ACC112 (cell line): Measurements from ENCODE around the gene HPRT1.

ENCODE experiments used
- H2AFZ ChIP-seq: fragments of 200-600 bp; sonication (generic); one replicate; pipeline ENCODE4 v1.6.0; 2017; ENCODE audit warnings: antibody characterized with exemption, low read length; ENCODE audit not compliant: unreplicated experiment
- H3K27ac ChIP-seq: fragments of 200-600 bp; sonication (generic); 2 replicates; pipeline ENCODE4 v1.5.1; 2014; ENCODE audit warnings: low read depth, mild to moderate bottlenecking, antibody characterized with exemption, low read length, moderate library complexity
- H3K27me3 ChIP-seq: fragments of 200-600 bp; sonication (generic); 2 replicates; pipeline ENCODE4 v1.6.1; 2014; ENCODE audit warnings: mild to moderate bottlenecking, antibody characterized with exemption, low read length, moderate library complexity, mixed read lengths; ENCODE audit not compliant: insufficient read depth
- H3K36me3 ChIP-seq: fragments of 200-600 bp; sonication (generic); 2 replicates; pipeline ENCODE4 v1.6.1; 2016; ENCODE audit warnings: mild to moderate bottlenecking, antibody characterized with exemption, low read length, moderate library complexity, mixed read lengths; ENCODE audit not compliant: insufficient read depth
- H3K4me1 ChIP-seq: fragments of 200-600 bp; sonication (generic); one replicate; pipeline ENCODE4 v1.6.1; 2016; ENCODE audit warnings: low read length, mixed read lengths; ENCODE audit not compliant: insufficient read depth, unreplicated experiment, control insufficient read depth
- H3K4me3 ChIP-seq: fragments of 200-600 bp; sonication (generic); 2 replicates; pipeline ENCODE4 v1.5.1; 2014; ENCODE audit warnings: mild to moderate bottlenecking, low read depth, low read length
- H3K79me2 ChIP-seq: fragments of 200-600 bp; sonication (generic); one replicate; pipeline ENCODE4 v1.6.0; 2016; ENCODE audit warnings: low read length; ENCODE audit not compliant: control insufficient read depth, unreplicated experiment, insufficient read depth

Gene HPRT1, protein sequence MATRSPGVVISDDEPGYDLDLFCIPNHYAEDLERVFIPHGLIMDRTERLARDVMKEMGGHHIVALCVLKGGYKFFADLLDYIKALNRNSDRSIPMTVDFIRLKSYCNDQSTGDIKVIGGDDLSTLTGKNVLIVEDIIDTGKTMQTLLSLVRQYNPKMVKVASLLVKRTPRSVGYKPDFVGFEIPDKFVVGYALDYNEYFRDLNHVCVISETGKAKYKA

DNA sequence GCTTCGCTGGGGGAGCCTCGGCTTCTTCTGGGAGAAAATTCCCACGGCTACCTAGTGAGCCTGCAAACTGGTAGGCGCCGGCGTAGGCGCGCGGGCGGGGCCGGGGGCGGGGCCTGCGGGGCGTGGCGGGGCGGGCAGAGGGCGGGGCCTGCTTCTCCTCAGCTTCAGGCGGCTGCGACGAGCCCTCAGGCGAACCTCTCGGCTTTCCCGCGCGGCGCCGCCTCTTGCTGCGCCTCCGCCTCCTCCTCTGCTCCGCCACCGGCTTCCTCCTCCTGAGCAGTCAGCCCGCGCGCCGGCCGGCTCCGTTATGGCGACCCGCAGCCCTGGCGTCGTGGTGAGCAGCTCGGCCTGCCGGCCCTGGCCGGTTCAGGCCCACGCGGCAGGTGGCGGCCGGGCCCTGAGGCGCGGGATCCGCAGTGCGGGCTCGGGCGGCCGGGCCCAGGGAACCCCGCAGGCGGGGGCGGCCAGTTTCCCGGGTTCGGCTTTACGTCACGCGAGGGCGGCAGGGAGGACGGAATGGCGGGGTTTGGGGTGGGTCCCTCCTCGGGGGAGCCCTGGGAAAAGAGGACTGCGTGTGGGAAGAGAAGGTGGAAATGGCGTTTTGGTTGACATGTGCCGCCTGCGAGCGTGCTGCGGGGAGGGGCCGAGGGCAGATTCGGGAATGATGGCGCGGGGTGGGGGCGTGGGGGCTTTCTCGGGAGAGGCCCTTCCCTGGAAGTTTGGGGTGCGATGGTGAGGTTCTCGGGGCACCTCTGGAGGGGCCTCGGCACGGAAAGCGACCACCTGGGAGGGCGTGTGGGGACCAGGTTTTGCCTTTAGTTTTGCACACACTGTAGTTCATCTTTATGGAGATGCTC lies at the start of gene HPRT1:
Gene HPRT1 (plus strand): TSS at position 161 of the 857 bp plus-strand sequence. CDS start 147 bp downstream, at position 308.
- peaks cover 29% of the 10 kb centered on the region for H3K79me2 ChIP-seq
- H3K36me3 ChIP-seq: no peaks in the 10 kb centered on the region
- H3K27ac ChIP-seq: peak within 1 kb of the TSS; percentile 64; the same call in 1 of the 2 replicates
- peak within 1 kb of the TSS; percentile 82 for H3K4me3 ChIP-seq
- peaks cover 20% of the 10 kb centered on the region for H3K4me1 ChIP-seq
- no peaks in the 10 kb centered on the region for H3K27me3 ChIP-seq
- H2AFZ ChIP-seq: peak within 1 kb of the TSS; percentile 89

DNA sequence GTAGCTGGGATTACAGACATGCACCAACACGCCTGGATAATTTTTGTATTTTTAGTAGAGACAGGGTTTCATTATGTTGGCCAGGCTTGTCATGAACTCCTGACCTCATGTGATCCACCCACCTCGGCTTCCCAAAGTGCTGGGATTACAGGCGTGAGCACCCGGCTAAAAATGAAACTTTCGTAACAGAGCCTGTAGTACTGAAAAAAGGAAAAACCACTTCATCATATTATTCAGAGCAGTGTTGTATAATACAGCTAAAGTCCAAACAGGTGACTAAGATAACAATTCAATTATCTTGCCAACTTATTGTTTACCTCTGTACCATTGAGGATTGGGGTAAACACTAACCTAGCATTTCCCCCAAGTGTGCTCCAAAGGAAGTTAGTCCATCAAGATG lies 43.9 kb upstream of the HPRT1 start:
- no peak overlapping the region for H3K27ac ChIP-seq
- H3K4me1 ChIP-seq: no peaks in the 10 kb centered on the region
- H3K27me3 ChIP-seq: no peaks in the 10 kb centered on the region
- H3K36me3 ChIP-seq: peaks cover 7% of the 10 kb centered on the region; the same call in 1 of the 2 replicates
- no peak overlapping the region for H2AFZ ChIP-seq
- H3K79me2 ChIP-seq: no peaks in the 10 kb centered on the region
- no peak overlapping the region for H3K4me3 ChIP-seq

DNA sequence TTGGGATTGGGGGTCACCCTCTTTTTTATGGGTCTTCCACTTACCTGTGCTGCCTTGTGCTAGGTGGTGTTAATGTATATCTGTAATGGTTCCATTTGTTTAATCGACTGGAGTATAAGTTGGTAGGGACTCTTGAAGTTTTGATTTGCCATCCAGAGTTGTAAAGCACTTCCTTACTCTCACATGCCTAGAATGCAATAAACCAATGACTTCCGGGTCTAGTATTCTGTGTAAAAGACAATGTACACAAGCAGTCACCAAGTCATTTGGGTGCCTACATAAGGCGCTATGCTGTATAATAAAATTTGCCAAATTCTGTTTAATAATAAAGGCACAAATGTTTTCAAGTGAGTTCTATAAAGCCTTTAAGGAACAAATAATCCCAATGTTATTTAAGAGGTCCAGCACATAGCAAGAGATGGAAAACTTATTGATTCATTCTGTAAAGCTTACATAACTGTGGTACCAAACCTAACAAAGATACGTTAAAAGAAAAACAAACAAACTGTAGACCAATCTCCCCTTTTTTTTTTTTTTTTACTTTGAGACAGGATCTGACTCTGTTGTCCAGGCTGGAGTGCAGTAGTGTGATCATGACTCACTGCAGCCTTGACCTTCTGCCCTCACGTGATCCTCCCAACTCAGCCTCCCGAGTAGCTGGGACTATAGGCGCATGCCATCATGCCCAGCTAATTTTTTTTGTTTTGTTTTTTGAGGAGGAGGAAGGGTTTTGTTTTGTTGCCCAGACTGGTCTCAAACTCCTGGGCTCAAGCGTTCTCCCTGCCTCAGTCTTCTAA lies 41.5 kb upstream of the HPRT1 start:
- Histone ChIP-seq H3K4me3 (no peak overlapping the region), H3K4me1 (no peaks in the 10 kb centered on the region), H3K27ac (no peak overlapping the region), H2AFZ (no peak overlapping the region), H3K36me3 (peaks cover 7% of the 10 kb centered on the region; the same call in 1 of the 2 replicates), H3K79me2 (no peaks in the 10 kb centered on the region), H3K27me3 (no peaks in the 10 kb centered on the region)

DNA sequence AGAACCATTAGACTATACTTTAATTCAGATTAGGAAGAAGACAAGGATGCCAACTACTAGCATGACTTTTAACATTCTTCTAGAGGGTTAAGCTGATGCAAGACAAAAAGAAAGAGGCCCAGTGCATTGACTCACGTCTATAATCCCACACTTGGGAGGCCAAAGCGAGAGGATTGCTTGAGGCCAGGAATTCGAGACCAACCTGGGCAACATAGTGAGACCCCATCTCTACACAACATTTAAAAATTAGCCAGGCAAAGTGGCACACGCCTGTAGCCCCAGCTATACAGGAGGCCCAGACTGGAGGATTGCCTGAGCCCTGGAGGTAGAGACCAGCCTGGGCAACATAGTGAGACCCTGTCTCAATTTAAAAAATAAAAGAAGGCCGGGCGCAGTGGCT lies 40.2 kb upstream of the HPRT1 start:
- Histone ChIP-seq H3K4me1 (no peaks in the 10 kb centered on the region), H3K79me2 (no peaks in the 10 kb centered on the region), H3K27ac (no peak overlapping the region), H2AFZ (no peak overlapping the region), H3K4me3 (no peak overlapping the region), H3K27me3 (no peaks in the 10 kb centered on the region), H3K36me3 (peaks cover 6% of the 10 kb centered on the region; the same call in 1 of the 2 replicates)

DNA sequence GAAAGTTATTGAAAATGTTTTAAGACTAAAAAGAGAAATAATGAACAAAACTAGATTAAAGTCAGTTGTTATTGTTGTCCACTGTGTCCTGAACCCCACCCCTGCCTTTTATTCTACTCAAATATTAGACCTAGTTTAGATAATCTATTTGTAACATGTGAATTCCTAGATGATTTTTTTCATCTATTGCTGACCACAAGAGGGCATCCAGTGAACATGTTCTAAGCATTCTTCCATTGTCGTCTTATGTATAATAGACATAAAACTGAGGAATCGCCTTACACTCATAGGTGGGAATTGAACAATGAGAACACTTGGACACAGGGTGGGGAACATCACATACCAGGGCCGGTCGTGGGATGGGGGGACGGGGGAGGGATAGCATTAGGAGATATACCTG lies 36.4 kb upstream of the HPRT1 start:
- H3K27me3 ChIP-seq: no peaks in the 10 kb centered on the region
- no peaks in the 10 kb centered on the region for H3K79me2 ChIP-seq
- H3K27ac ChIP-seq: no peak overlapping the region
- 0 out of 2 replicates have a peak, but pooled peaks cover under 1% of the 10 kb centered on the region for H3K36me3 ChIP-seq
- no peak overlapping the region for H3K4me3 ChIP-seq
- H3K4me1 ChIP-seq: no peaks in the 10 kb centered on the region
- H2AFZ ChIP-seq: no peak overlapping the region

DNA sequence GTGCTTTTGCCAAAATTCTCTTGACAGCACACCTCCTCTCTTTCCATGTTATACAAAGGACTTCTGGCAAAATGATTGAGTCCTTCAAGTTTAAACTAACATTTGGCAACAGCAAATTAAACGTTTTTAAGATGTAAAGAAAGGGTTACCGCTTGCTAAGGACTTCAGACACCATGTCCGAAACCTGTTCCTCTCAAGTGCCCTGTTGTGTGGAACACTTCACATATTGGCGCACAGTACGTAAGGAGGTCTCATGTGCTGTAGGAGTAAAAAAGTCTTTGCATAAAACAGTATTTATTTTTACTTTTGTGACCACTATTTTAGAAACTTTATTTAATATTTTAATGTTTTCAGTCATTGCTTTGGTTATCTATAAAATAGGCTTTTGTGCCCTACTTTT lies 33.7 kb upstream of the HPRT1 start:
- H3K79me2 ChIP-seq: no peaks in the 10 kb centered on the region
- H3K4me1 ChIP-seq: no peaks in the 10 kb centered on the region
- no peak overlapping the region for H3K27ac ChIP-seq
- H3K36me3 ChIP-seq: no peaks in the 10 kb centered on the region
- H2AFZ ChIP-seq: no peak overlapping the region
- H3K4me3 ChIP-seq: no peak overlapping the region
- no peaks in the 10 kb centered on the region for H3K27me3 ChIP-seq

DNA sequence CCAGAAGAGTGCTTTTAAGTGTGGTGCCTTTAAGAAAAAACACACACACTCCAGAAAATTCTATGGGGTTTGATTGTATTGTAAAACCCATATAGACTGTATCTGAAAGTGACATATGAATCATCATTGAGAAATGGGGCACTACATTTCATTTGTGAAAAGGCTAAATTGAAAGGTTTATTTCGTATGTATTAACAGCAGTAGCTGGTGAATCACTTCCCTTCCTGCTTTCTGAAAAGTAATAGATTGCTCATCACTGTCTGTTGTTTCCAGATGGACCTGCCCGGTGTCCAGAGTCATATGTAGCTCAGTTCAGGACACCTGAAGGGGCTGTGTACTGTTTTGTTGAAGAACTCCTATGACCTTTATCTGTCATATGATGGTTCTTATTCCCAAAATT lies 28.1 kb upstream of the HPRT1 start:
- Histone ChIP-seq H3K27ac (peak overlapping the region; percentile 34), H3K79me2 (no peaks in the 10 kb centered on the region), H3K27me3 (no peaks in the 10 kb centered on the region), H3K4me3 (no peak overlapping the region), H3K36me3 (no peaks in the 10 kb centered on the region), H3K4me1 (peaks cover 11% of the 10 kb centered on the region), H2AFZ (no peak overlapping the region)

DNA sequence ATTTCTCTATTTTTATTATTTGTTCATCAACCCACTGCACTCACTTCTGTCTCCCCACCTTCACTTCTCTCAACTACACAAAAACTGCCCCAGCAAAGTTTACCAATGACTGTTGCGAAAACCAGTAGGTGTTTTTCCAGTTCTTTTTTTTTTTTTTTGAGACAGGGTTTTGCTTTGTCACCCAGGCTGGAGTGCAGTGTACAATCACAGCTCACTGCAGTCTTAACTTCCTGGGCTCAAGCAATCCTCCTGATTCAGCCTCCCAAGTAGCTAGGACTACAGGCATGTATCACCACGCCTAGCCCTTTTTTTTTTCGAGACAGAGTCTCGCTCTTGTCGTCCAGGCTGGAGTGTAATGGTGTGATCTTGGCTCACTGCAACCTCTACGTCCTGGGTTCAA lies 24.1 kb upstream of the HPRT1 start:
- Histone ChIP-seq H2AFZ (no peak overlapping the region), H3K4me1 (peaks cover 11% of the 10 kb centered on the region), H3K36me3 (no peaks in the 10 kb centered on the region), H3K4me3 (no peak overlapping the region), H3K79me2 (no peaks in the 10 kb centered on the region), H3K27me3 (no peaks in the 10 kb centered on the region), H3K27ac (no peak overlapping the region)

DNA sequence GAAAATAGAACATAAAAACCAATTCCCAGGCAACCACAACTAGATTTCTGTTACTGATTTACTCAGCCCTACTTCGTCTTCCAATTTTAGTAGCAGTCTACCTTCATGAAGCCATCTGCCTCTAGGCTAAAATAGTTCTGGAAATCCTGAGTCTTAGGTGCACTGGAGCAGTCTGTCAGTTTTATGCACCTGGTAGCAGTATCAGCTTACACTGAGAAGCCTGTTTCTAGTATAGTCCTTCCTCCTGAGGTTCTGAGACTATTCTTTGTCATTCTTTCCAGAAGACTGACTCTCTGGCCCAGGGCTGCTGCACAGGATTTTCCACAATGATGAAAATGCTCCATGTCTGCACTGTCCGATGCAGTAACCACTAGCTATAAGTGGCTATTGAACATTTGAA lies 16.9 kb upstream of the HPRT1 start:
- H3K36me3 ChIP-seq: no peaks in the 10 kb centered on the region
- H2AFZ ChIP-seq: no peak overlapping the region
- H3K27ac ChIP-seq: no peak overlapping the region
- H3K27me3 ChIP-seq: no peaks in the 10 kb centered on the region
- H3K79me2 ChIP-seq: no peaks in the 10 kb centered on the region
- no peaks in the 10 kb centered on the region for H3K4me1 ChIP-seq
- no peak overlapping the region for H3K4me3 ChIP-seq

DNA sequence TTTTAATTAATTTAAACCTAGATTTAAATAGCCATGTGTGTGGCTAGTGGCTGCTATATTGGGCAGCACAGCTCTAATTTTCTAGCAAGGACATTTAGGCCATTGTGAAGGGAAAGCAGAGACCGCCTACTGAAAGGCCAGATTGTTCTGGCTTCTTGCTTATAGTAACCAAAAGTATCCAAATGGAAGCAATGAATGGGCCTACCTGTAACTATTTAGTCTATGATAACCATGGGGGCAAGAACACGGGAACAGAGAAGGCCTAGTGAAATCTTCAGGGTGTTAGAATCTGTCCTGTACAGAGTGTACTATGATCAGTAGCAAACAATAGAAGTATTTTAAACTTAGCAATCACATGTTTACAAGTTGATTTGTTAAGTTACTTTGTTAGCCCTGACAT lies 16.5 kb upstream of the HPRT1 start:
- Histone ChIP-seq H3K79me2 (no peaks in the 10 kb centered on the region), H3K4me1 (no peaks in the 10 kb centered on the region), H3K27me3 (no peaks in the 10 kb centered on the region), H3K4me3 (no peak overlapping the region), H2AFZ (no peak overlapping the region), H3K36me3 (no peaks in the 10 kb centered on the region), H3K27ac (no peak overlapping the region)
